ENCODE results near the gene KRT7. TPM values are rescaled to one million over a fixed set of nuclear protein-coding genes. Genes with fewer than 3 reads are reported as not detected.
A peak's percentile ranks its signal among the peaks of the same experiment; 100 is the strongest.

KRT7 gene
- total RNA-seq, 1 donor, result 27.9 TPM

DNA sequence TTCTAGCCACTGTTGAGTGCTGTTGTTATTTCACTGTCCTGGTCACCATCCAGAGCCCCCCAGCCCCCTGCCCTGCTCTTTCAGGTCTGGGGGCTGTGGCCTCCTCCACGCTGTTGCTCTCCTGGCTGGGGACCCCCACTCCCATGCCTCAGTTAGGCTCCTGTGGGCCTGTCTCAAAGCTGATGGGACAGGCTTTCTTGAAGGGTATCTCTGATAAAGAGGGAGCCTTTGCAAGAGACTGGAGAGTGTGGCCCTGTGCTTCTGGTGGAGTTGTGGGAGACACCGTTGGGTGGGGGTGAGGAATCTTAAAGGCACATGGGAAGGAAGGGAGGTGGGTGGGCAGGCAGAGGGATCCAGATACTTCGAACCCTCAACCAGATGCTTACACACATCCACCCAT is 29.2 kb downstream of the KRT7 start:
- Histone ChIP-seq H3K36me3 (ENCODE audit: insufficient read depth, low read length) (no peaks in the 10 kb centered on the region), H3K27ac (ENCODE audit: low read depth, low read length) (no peak overlapping the region), H2AFZ (ENCODE audit: low read length) (no peak overlapping the region), H3K4me3 (ENCODE audit: insufficient read depth, low read length) (no peak overlapping the region), H3K79me2 (ENCODE audit: insufficient read depth, low read length) (no peaks in the 10 kb centered on the region), H3K4me2 (ENCODE audit: insufficient read depth, low read length) (no peak overlapping the region), H3K4me1 (ENCODE audit: insufficient read depth, low read length) (peaks cover 21% of the 10 kb centered on the region), H4K20me1 (ENCODE audit: insufficient read depth, low read length) (no peaks in the 10 kb centered on the region), H3K27me3 (ENCODE audit: insufficient read depth, low read length) (peaks cover 13% of the 10 kb centered on the region), H3K9me3 (ENCODE audit: low read depth, low read length) (no peaks in the 10 kb centered on the region)
- peak; percentile 70 for DNase-seq (ENCODE audit: insufficient read length, low spot score, missing footprints)
- TF ChIP-seq, protein P1, sequence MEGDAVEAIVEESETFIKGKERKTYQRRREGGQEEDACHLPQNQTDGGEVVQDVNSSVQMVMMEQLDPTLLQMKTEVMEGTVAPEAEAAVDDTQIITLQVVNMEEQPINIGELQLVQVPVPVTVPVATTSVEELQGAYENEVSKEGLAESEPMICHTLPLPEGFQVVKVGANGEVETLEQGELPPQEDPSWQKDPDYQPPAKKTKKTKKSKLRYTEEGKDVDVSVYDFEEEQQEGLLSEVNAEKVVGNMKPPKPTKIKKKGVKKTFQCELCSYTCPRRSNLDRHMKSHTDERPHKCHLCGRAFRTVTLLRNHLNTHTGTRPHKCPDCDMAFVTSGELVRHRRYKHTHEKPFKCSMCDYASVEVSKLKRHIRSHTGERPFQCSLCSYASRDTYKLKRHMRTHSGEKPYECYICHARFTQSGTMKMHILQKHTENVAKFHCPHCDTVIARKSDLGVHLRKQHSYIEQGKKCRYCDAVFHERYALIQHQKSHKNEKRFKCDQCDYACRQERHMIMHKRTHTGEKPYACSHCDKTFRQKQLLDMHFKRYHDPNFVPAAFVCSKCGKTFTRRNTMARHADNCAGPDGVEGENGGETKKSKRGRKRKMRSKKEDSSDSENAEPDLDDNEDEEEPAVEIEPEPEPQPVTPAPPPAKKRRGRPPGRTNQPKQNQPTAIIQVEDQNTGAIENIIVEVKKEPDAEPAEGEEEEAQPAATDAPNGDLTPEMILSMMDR (IDR thresholded peaks at IDR 0.05; ENCODE audit: extremely low read depth, low read depth, low read length), result no peak

DNA sequence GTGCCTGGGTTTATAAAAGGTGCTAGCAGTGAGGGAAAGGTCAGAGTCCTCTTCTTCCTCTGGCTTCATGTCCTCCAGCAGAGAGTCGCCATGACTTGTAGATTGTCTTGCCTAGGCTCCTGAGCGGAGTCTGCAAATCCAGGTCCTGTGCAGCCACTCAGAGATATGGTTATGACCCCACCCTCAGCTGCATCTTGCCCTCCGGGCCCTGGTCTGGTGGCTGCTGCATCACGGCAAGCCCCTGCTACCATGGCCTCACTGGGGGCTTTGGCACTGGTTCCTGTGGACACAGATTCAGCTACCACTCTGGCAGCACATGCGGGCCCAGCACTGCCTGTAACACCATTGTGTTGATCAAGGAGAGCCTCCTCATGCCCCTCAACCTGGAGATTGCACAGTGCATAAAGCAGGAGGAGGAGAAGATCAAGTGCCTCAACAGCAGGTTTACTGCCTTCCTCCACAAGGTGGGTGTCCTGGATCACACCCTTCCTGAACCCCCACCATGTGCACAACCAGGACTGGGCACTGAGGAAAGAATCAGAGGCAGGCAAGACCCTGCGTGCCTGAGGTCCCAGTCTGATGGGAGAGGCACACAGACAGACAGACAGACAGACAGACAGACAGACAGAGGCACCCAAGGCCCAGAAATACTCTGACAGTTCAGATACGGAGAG is 30.9 kb downstream of the KRT7 start:
- H3K27me3 ChIP-seq (ENCODE audit: insufficient read depth, low read length), result no peaks in the 10 kb centered on the region
- H3K36me3 ChIP-seq (ENCODE audit: insufficient read depth, low read length), result no peaks in the 10 kb centered on the region
- no peak overlapping the region for H3K4me2 ChIP-seq (ENCODE audit: insufficient read depth, low read length)
- no peak overlapping the region for H3K4me3 ChIP-seq (ENCODE audit: insufficient read depth, low read length)
- H4K20me1 ChIP-seq (ENCODE audit: insufficient read depth, low read length), result no peaks in the 10 kb centered on the region
- H3K79me2 ChIP-seq (ENCODE audit: insufficient read depth, low read length), result no peaks in the 10 kb centered on the region
- peaks cover 33% of the 10 kb centered on the region for H3K4me1 ChIP-seq (ENCODE audit: insufficient read depth, low read length)
- no peaks in the 10 kb centered on the region for H3K9me3 ChIP-seq (ENCODE audit: low read depth, low read length)
- H2AFZ ChIP-seq (ENCODE audit: low read length), result no peak overlapping the region
- TF ChIP-seq, protein P1 (IDR thresholded peaks at IDR 0.05; ENCODE audit: extremely low read depth, low read depth, low read length), result no peak
- no peak overlapping the region for H3K27ac ChIP-seq (ENCODE audit: low read depth, low read length)
- DNase-seq (ENCODE audit: insufficient read length, low spot score, missing footprints), result no peak

DNA sequence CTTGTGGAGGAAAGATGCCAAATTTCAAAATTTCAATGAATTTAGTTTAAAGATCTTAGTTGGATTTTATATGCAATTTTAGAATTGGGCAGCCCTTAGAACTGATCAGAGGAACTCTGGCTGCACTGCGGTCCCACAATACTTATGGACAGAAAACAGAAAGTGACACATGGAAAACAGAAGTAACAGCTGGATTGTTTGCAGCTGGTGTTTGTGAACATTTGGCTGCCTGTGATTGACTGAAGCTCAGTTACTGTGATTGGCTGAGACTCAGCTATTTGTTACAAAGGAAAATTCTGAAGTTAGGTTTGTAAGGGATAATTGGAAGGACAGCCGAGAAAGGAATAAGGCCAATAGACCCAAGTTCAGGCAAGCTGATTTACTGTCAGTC is 31.4 kb downstream of the KRT7 start:
- H4K20me1 ChIP-seq (ENCODE audit: insufficient read depth, low read length), result no peaks in the 10 kb centered on the region

DNA sequence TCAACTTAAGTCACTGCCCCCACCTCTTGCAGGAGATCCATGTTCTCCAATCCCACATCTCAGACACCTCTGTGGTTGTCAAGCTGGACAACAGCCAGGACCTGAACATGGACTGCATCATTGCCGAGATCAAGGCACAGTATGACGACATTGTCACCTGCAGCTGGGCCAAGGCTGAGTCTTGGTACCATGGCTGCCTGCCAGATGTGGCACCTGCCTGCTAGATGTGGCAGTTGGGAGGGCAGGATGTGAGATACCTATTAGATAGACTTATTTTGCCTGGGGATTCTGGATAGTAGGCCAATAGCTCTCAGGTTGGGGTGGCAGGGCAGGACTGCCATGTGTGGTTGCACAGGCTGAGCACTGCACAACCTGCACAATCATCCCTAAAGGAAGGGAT is 33.5 kb downstream of the KRT7 start:
- H3K36me3 ChIP-seq (ENCODE audit: insufficient read depth, low read length), result no peaks in the 10 kb centered on the region
- no peak overlapping the region for H3K4me3 ChIP-seq (ENCODE audit: insufficient read depth, low read length)
- H3K79me2 ChIP-seq (ENCODE audit: insufficient read depth, low read length), result no peaks in the 10 kb centered on the region
- TF ChIP-seq, protein P1 (IDR thresholded peaks at IDR 0.05; ENCODE audit: extremely low read depth, low read depth, low read length), result no peak
- H3K4me1 ChIP-seq (ENCODE audit: insufficient read depth, low read length), result peaks cover 15% of the 10 kb centered on the region
- H3K9me3 ChIP-seq (ENCODE audit: low read depth, low read length), result no peaks in the 10 kb centered on the region
- H3K27ac ChIP-seq (ENCODE audit: low read depth, low read length), result no peak overlapping the region
- H3K4me2 ChIP-seq (ENCODE audit: insufficient read depth, low read length), result no peak overlapping the region
- H3K27me3 ChIP-seq (ENCODE audit: insufficient read depth, low read length), result no peaks in the 10 kb centered on the region
- no peak overlapping the region for H2AFZ ChIP-seq (ENCODE audit: low read length)
- H4K20me1 ChIP-seq (ENCODE audit: insufficient read depth, low read length), result no peaks in the 10 kb centered on the region
- no peak for DNase-seq (ENCODE audit: insufficient read length, low spot score, missing footprints)

More for the DNA sequence above, 31.4 kb downstream of the KRT7 start:
- Histone ChIP-seq H3K36me3 (ENCODE audit: insufficient read depth, low read length) (no peaks in the 10 kb centered on the region), H3K4me3 (ENCODE audit: insufficient read depth, low read length) (no peak overlapping the region), H3K79me2 (ENCODE audit: insufficient read depth, low read length) (no peaks in the 10 kb centered on the region), H2AFZ (ENCODE audit: low read length) (no peak overlapping the region), H3K4me2 (ENCODE audit: insufficient read depth, low read length) (no peak overlapping the region), H3K9me3 (ENCODE audit: low read depth, low read length) (no peaks in the 10 kb centered on the region), H3K27me3 (ENCODE audit: insufficient read depth, low read length) (no peaks in the 10 kb centered on the region), H3K4me1 (ENCODE audit: insufficient read depth, low read length) (peaks cover 33% of the 10 kb centered on the region), H3K27ac (ENCODE audit: low read depth, low read length) (no peak overlapping the region)
- TF ChIP-seq, protein P1 (IDR thresholded peaks at IDR 0.05; ENCODE audit: extremely low read depth, low read depth, low read length), result no peak
- no peak for DNase-seq (ENCODE audit: insufficient read length, low spot score, missing footprints)
